Effector memory CD4-positive, alpha-beta T cell (primary cell): ENCODE measurements around the gene BAIAP2.

Source experiments
- DNase-seq, 3 donors: peaks; one replicate each; pipeline ENCODE4 v3.0.0-alpha.2; 2020
- H3K27ac ChIP-seq: 2 replicates; pipeline ENCODE4 v1.7.0; 2013; ENCODE audit warnings: mild to moderate bottlenecking, low read length, moderate library complexity; ENCODE audit not compliant: insufficient read depth, poor library complexity, severe bottlenecking
- H3K27me3 ChIP-seq: replicated peaks from 2 replicates; pipeline ENCODE4 v1.7.0; 2013; ENCODE audit warnings: mild to moderate bottlenecking, low read length; ENCODE audit not compliant: insufficient read depth, control insufficient read depth, poor library complexity, severe bottlenecking
- H3K36me3 ChIP-seq: 2 replicates; pipeline ENCODE4 v1.7.0; 2013; ENCODE audit warnings: mild to moderate bottlenecking, low read length, moderate library complexity; ENCODE audit not compliant: control insufficient read depth, insufficient read depth
- H3K4me1 ChIP-seq: 2 replicates; pipeline ENCODE4 v1.7.0; 2013; ENCODE audit warnings: low read length, mild to moderate bottlenecking; ENCODE audit not compliant: control insufficient read depth, insufficient read depth, poor library complexity, severe bottlenecking
- H3K4me3 ChIP-seq: 2 replicates; pipeline ENCODE4 v1.7.0; 2013; ENCODE audit warnings: low read length, low read depth, mild to moderate bottlenecking; ENCODE audit not compliant: insufficient read depth, poor library complexity, severe bottlenecking
- H3K9me3 ChIP-seq: 2 replicates; pipeline ENCODE4 v1.7.0; 2013; ENCODE audit warnings: mild to moderate bottlenecking, low read length, moderate library complexity; ENCODE audit not compliant: control insufficient read depth
- total RNA-seq, 3 donors: gene quantifications; one replicate each; lab custom pipeline; 2026; lab: John Stamatoyannopoulos, UW

The BAIAP2 gene, protein sequence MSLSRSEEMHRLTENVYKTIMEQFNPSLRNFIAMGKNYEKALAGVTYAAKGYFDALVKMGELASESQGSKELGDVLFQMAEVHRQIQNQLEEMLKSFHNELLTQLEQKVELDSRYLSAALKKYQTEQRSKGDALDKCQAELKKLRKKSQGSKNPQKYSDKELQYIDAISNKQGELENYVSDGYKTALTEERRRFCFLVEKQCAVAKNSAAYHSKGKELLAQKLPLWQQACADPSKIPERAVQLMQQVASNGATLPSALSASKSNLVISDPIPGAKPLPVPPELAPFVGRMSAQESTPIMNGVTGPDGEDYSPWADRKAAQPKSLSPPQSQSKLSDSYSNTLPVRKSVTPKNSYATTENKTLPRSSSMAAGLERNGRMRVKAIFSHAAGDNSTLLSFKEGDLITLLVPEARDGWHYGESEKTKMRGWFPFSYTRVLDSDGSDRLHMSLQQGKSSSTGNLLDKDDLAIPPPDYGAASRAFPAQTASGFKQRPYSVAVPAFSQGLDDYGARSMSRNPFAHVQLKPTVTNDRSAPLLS
- 8.8 to 44.6 (median 28.3) reads per million in 3 donors for total RNA-seq

DNA sequence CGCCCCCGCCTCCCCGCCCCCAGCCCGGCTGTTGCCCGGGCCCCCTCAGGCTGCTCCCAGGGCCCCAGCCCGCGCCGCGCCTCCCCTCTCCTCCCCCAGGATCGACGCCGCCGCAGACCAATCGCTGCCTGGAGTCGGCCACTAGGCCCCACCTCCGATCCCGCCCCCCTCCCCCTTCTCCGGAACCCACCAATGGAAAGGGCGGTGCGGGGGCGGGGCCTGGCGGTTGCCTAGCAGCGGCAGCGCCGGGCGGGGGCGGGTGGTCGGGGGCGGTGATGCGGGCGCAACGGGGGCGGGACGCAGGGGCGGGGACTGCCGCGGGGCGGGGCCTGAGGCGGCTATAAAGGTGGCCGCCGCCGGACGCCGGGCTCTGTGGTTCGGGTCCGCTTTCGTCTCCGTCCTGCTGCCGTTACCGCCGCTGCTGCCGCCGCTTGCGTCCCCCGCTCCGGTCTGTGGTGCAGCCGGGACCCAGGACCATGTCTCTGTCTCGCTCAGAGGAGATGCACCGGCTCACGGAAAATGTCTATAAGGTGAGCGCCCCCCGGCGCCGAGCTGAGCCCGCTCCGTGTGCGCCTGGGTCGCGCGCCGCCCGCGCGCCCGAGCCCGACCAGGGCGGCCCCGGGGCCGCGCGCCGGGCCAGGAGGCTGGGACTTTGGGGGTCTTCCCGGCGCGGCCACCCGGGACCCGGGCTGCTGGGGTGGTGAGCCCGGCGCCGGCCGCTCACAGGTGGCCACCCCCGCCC is at the start of gene BAIAP2:
TSS of gene BAIAP2 (plus strand) at position 373 of the 742 bp plus-strand sequence. CDS start at position 477, 104 bp downstream.
- DNase-seq = peak; percentile 92 to 98 (median 96)
- H3K9me3 ChIP-seq = no peaks in the 10 kb centered on the region
- H3K4me1 ChIP-seq = peaks cover 7% of the 10 kb centered on the region
- H3K27ac ChIP-seq = no peak within 1 kb of the TSS
- peak within 1 kb of the TSS; percentile 65 for H3K4me3 ChIP-seq
- H3K27me3 ChIP-seq = no peaks in the 10 kb centered on the region
- no peaks in the 10 kb centered on the region for H3K36me3 ChIP-seq

DNA sequence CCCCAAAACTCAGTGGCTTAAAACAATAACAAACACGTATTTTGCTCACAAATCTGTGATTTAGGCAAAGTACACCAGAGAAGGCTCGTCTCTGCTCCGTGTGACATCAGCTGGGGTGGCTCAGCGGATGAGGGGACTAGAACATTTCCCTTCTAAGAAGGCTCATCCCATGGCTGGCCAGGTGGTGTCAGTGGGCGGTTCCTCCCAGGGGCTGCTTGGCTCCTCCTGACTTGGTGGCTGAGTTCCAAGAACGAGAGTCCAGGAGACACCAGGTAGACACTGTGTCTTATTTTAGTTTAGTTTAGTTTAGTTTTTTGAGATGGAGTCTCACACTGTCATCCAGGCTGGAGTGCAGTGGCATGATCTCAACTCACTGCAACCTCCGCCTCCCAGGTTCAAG is 48.9 kb upstream of the BAIAP2 start:
- Histone ChIP-seq H3K4me3 (no peak overlapping the region), H3K27ac (no peak overlapping the region), H3K27me3 (peaks cover 6% of the 10 kb centered on the region), H3K9me3 (no peaks in the 10 kb centered on the region), H3K36me3 (no peaks in the 10 kb centered on the region), H3K4me1 (peaks cover 16% of the 10 kb centered on the region)
- no peak for DNase-seq

DNA sequence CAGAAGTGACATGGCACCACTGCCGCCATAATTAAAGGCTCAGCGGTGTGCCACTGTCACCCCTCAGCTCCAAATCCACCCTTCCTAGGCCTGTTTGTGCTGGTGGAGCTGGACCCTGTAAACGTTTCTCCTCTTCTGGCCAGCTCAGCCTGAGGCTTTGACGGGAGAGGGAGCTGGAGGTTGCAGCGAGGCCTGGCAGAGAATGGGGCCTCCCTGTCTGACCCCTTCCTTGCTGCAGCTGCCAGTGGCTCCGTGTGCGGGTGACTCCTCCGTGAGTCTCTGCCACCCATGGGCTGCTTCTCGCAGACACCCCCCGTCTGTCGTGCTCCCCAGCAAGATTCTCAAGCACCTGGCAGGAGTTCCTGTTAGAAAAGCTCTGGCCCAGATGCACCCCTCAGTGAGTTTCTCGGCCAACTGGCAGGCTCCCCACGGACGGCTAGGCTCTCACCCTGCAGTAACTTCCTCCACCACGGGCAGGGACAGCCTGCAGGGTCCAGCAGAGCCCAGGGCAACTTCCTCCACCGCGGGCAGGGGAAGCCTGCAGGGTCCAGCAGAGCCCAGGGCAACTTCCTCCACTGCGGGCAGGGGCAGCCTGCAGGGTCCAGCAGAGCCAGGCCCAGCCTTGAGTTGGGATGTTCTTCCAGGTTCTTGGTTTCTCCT is 48.0 kb upstream of the BAIAP2 start:
- Histone ChIP-seq H3K9me3 (no peaks in the 10 kb centered on the region), H3K36me3 (no peaks in the 10 kb centered on the region), H3K4me1 (peaks cover 17% of the 10 kb centered on the region), H3K27me3 (no peaks in the 10 kb centered on the region), H3K4me3 (no peak overlapping the region), H3K27ac (no peak overlapping the region)
- no peak for DNase-seq

DNA sequence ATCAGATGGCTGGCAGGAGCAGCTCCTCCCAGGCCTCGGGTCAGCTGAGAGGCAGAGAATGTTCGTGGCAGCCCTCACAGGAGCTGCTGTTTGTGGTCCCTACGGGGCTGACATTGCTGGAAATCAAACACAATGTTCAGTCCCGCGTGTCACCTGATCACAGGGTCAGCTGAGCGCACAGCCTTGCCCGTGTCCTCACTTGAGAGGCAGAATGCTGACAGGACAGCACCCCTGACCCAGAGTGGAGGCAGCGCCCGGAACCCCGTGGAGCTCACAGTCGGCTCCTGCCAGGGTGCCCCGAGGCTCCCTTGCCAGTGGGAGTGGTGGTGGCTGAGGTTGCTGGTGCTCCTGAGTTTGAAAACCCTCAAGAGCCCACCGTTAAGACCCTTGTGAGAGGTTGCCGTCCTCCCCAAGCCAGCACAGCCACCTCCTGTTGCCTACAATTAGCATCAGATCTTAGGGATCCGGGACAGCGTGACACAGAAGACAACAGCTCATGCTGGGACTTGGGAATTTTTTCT is 47.0 kb upstream of the BAIAP2 start:
- no peaks in the 10 kb centered on the region for H3K9me3 ChIP-seq
- H3K36me3 ChIP-seq = no peaks in the 10 kb centered on the region
- H3K27me3 ChIP-seq = no peaks in the 10 kb centered on the region
- no peak overlapping the region for H3K27ac ChIP-seq
- no peak for DNase-seq
- H3K4me1 ChIP-seq = peaks cover 25% of the 10 kb centered on the region
- H3K4me3 ChIP-seq = no peak overlapping the region

DNA sequence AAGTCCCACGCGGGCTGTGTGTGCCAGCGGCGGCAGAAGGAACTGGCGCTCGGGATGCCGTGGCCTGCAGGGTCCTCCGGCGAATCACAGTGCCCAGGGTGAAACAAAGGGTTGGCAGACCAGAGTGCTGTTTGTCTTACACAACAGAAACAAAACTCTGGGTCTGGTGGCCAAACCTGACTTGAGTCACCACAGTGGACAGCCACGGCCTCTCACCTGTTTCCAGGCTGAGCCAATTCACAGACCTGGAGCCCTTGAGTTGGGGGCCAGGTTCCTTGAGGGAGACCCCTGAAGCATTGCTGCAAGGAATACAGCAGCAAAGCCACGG is 45.4 kb upstream of the BAIAP2 start:
- Histone ChIP-seq H3K9me3 (no peaks in the 10 kb centered on the region), H3K27ac (no peak overlapping the region), H3K4me3 (peak overlapping the region; percentile 29), H3K27me3 (no peaks in the 10 kb centered on the region), H3K4me1 (peaks cover 28% of the 10 kb centered on the region), H3K36me3 (no peaks in the 10 kb centered on the region)
- DNase-seq = no peak

DNA sequence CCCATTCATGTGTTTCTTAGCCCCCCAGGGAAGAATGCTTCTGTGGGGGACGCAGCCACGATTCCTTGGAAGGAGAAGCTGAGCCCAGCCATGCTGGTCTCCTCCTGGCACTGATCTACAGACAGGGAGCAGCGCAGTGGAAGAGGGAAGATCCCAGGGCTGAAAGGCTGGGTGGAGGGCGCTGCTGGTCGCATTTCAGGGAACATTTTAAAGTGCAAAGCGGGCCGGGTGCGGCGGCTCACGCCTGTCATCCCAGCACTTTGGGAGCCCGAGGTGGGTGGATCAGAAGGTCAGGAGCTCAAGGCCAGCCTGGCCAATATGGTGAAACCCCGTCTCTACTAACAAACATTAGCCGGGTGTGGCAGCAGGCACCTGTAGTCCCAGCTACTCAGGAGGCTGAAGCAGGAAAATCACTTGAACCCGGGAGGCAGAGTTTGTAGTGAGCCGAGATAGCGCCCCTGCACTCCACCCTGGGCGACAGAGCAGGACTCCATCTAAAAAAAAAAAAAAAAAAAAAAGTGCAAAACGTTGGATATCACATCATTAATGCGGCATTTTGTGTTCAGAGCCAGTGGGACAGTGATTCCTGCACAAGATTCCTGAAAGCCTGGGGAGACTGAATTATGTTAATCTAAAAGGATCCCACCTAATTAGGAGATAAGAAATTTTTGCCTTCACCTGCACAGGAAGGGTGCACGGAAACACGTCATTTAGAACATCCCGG is 43.9 kb upstream of the BAIAP2 start:
- Histone ChIP-seq H3K4me1 (peaks cover 28% of the 10 kb centered on the region), H3K27me3 (no peaks in the 10 kb centered on the region), H3K27ac (peak overlapping the region; percentile 81), H3K4me3 (peak overlapping the region; percentile 78), H3K36me3 (peaks cover 10% of the 10 kb centered on the region), H3K9me3 (no peaks in the 10 kb centered on the region)
- no peak for DNase-seq

DNA sequence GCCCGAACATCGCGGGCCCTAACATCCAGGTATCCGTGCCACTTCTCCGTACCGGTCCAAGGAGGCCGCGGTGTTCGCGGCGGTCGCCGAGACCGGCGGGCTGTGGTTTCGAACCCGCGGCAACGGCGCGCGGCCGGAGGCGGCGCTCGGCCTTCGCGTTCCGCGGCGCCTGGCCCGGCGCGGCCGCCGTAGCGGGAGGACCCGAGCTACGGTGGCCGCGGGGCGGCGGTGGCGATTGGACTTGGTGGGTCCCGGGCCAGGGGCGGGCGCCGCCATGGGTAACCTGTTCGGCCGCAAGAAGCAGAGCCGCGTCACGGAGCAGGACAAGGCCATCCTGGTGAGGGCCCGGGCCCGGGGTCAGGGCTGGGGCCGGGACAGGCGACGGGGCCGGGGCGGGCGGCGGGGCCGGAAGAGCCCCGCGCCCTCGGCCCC is 43.3 kb upstream of the BAIAP2 start, which contains the start of gene CHMP6:
TSS of gene CHMP6 (plus strand) at position 197 of the 432 bp plus-strand sequence. CDS start at position 275, 78 bp downstream.
- Histone ChIP-seq H3K36me3 (peaks cover 16% of the 10 kb centered on the region), H3K27me3 (no peaks in the 10 kb centered on the region), H3K9me3 (no peaks in the 10 kb centered on the region), H3K4me3 (peak within 1 kb of the TSS; percentile 78), H3K4me1 (peaks cover 28% of the 10 kb centered on the region), H3K27ac (peak within 1 kb of the TSS; percentile 81)
- DNase-seq = peak; percentile 47 to 55 (median 50)

DNA sequence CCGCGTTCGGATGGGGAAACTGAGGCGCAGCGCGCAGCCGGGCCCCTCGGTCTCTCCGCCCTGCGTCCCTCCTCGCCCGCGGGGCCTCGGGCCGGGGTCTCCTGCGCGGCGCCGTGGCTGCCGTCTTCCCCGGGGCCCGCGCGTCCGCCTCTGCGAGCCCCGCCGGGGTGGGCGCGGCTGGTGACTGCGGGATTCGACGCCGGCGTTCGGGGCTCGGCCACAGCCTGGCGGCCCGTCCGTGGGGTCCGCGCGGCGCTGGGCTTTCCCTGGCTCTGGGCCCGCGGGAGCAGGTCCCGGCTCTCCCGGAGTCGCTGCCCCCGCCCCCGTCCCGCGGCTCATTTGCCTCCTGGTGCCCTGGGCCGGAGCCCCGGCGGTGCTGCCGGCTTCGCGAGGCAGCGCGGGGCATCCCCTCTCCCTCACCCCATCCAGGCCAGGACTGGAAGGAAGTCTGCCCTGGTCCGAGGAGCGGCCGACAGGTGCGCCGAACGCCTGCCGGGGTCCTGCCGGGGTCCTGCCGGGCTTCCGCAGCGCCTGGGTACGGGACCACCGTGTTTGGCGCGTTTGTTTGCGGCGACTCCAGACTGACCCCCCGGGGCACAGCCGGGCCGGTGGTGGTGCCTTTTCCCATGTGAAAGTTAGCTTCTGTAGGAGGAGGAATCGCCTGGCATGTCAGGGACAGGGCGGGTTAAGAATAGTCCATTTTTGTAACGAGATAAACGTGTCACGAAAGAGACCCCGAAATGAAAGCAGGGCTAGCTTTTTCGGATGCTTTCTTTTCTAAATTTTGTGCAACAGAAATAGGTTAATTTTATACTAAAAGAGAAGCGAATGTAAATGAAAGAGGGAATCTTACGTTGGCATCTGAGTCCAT is 42.6 kb upstream of the BAIAP2 start:
- Histone ChIP-seq H3K27me3 (no peaks in the 10 kb centered on the region), H3K9me3 (no peaks in the 10 kb centered on the region), H3K4me1 (peaks cover 28% of the 10 kb centered on the region), H3K36me3 (peaks cover 23% of the 10 kb centered on the region), H3K4me3 (peak overlapping the region; percentile 78), H3K27ac (peak overlapping the region; percentile 81)
- DNase-seq = no peak
